ENCODE results near the gene SMO. TPM values are rescaled to one million over a fixed set of nuclear protein-coding genes. Genes with fewer than 3 reads are reported as not detected.

Gene SMO
- 6.3 and 26.0 TPM in 2 replicates for total RNA-seq

GRCh38 chr7:129188372-129188891 is at the start of gene SMO:
Gene SMO (plus strand): TSS chr7:129188633. CDS start chr7:129189152, 519 bp downstream.
- no peak for DNase-seq (ENCODE audit: low read depth)

GRCh38 chr7:129143724-129144094 is 44.7 kb upstream of the SMO start:
- no peak for DNase-seq (ENCODE audit: low read depth)

- peak; percentile 37 for DNase-seq (ENCODE audit: low read depth)
These were observed 44.2 kb upstream of the SMO start, which contains the start of gene TSPAN33 for GRCh38 chr7:129144095-129144833. Gene TSPAN33 (plus strand): TSS chr7:129144707. CDS start chr7:129144981, 274 bp downstream.

- no peak for DNase-seq (ENCODE audit: low read depth)
These were observed 43.4 kb upstream of the SMO start for GRCh38 chr7:129144834-129145668.

GRCh38 chr7:129146237-129146979 is 42.0 kb upstream of the SMO start:
- DNase-seq (ENCODE audit: low read depth): no peak

- no peak for DNase-seq (ENCODE audit: low read depth)
These were observed 40.7 kb upstream of the SMO start for GRCh38 chr7:129147731-129148130.

- DNase-seq (ENCODE audit: low read depth): no peak
These were observed 38.9 kb upstream of the SMO start for GRCh38 chr7:129149511-129149910.

GRCh38 chr7:129150199-129150996 is 38.0 kb upstream of the SMO start:
- no peak for DNase-seq (ENCODE audit: low read depth)

GRCh38 chr7:129157651-129158050 is 30.8 kb upstream of the SMO start:
- DNase-seq (ENCODE audit: low read depth): no peak

- DNase-seq (ENCODE audit: low read depth): no peak
These were observed 28.9 kb upstream of the SMO start for GRCh38 chr7:129159539-129159938.

- DNase-seq (ENCODE audit: low read depth): no peak
These were observed 28.1 kb upstream of the SMO start for GRCh38 chr7:129160161-129160905.

GRCh38 chr7:129161524-129162225 is 26.8 kb upstream of the SMO start:
- peak; percentile 50 for DNase-seq (ENCODE audit: low read depth)

GRCh38 chr7:129162732-129163131 is 25.7 kb upstream of the SMO start:
- DNase-seq (ENCODE audit: low read depth): peak; percentile 12

GRCh38 chr7:129163875-129164544 is 24.4 kb upstream of the SMO start:
- DNase-seq (ENCODE audit: low read depth): peak; percentile 60

GRCh38 chr7:129166745-129167144 is 21.7 kb upstream of the SMO start:
- no peak for DNase-seq (ENCODE audit: low read depth)

GRCh38 chr7:129167817-129168216 is 20.6 kb upstream of the SMO start:
- no peak for DNase-seq (ENCODE audit: low read depth)

- no peak for DNase-seq (ENCODE audit: low read depth)
These were observed 20.0 kb upstream of the SMO start for GRCh38 chr7:129168231-129169021.

- DNase-seq (ENCODE audit: low read depth): no peak
These were observed 19.2 kb upstream of the SMO start for GRCh38 chr7:129169171-129169671.

Data from renal cortical epithelial cell (primary cell).